Activated CD8-positive, alpha-beta memory T cell treated with anti-CD3 and anti-CD28 coated beads, Interleukin-2, amount 50 U/mL, for 48 hours (primary cell): ENCODE data around the gene RASL11A.
"Not testable (repeated sequence)": the region's sequence is repeated elsewhere in the genome, so short reads cannot be mapped to it uniquely, and the experiment has no call there.

Experiments
- DNase-seq: peaks from one replicate; pipeline ENCODE4 v3.0.0-alpha.2; 2020

The RASL11A gene, protein sequence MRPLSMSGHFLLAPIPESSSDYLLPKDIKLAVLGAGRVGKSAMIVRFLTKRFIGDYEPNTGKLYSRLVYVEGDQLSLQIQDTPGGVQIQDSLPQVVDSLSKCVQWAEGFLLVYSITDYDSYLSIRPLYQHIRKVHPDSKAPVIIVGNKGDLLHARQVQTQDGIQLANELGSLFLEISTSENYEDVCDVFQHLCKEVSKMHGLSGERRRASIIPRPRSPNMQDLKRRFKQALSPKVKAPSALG

DNA sequence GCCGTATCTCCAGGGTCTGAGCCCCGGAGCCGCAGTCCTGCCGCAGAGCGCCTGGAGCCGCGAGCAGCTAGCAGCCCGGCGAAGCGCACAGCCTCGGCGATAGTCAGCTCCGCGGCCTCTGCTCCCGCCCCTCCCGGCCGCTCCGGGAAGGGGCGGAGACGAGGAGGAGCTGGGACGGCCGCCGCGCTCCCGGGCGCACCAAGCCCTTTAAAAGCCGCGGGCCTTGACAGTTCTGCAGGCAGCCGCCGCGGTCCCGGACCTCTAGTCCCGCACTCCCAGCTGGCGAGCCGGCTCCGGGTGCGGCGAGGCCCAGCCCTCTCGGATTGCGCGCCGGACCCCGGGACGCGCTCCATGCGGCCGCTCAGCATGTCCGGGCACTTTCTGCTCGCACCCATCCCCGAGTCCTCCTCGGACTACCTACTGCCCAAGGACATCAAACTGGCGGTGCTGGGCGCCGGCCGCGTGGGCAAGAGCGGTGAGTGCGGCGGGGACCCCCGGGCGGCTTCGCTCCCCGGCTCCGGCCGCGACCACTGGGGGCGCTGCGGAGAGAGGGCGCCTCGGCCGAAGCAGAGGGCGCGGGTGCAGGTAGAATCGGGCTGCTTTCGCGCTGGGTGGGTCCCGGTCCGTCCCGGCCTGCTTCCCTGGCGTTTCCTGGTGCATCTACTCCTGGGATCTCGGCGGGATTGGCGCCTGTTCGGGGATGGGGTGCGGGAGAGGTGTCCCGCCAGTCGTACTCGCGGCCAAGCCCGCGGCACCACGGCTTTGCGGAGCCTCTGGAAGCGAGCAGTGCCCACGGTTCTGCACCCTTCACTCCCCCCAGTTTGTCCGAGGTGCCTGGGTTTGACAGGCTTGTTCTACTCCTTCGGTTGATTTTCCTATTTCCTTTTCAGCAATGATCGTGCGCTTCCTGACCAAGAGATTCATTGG, at the start of gene RASL11A:
TSS of gene RASL11A (plus strand) at position 237 of the 927 bp plus-strand sequence. CDS start at position 352, 115 bp downstream.
- DNase-seq: peak; percentile 92

DNA sequence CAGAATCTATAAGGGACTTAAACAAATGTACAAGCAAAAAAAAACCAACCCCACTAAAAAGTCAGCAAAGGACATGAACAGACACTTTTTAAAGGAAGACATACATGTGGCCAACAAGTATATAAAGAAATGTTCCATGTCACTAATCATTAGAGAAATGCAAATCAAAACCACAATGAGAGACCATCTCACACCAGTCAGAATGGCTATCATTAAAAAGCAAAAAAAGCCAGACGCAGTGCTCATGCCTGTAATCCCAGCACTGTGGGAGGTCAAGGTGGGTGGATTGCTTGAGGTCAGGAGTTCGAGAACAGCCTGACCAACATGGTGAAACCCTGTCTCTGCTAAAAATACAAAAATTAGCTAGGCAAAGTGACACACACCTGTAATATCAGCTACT, 48.5 kb upstream of the RASL11A start:
- DNase-seq: not testable (repeated sequence)

DNA sequence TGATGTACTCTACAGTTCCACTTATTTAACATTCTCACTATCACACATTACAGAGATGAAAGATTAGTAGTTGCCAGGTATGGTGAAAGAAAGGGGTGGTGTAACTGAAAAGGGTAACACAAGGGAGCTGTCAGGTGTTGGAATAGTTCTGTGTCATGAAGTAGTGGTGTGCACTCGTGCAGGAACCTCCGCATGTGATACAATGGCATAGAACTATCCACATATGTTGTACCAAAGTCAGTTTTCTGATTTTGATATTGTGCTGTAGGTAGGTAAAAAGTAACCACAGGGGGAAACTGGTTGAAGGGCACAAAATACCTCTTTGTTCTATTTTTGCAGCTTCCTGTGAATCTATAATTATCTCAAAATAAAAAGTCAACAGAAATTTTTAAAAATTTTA, 43.6 kb upstream of the RASL11A start:
- no peak for DNase-seq

DNA sequence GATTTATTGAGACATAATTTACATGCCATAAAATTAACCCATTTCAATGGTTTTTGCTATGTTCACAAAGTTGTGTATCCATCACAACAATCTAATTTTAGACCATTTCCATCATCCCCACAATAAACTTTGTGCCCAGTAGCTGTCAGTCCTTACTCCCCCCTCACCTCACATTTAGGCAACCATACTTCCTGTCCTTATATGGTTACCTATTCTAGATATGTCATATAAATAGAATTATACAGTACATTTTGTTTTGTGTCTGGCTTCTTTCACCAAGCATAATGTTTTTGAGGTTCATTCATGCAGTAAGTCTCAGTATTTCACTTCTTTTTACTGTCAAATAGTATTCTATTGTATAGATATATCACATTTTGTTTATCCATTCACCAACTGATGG, 42.5 kb upstream of the RASL11A start:
- no peak for DNase-seq

DNA sequence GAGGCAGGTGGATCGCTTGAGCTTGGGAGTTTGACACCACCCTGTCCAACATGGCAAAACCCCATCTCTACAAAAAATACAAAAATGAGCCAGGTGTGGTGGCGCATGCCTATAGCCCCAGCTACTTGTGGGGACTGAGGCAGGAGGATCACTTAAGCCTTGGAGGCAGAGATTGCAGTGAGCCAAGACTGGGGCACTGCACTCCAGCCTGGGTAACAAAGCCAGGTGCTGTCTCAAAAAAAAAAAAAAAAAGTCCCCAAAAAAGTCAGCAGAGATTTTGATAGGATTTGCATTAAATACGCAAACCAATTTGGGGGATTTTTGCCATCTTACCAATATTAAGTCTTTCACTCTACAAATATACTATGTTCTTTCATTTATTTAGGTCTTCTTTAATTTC, 41.0 kb upstream of the RASL11A start:
- no peak for DNase-seq

DNA sequence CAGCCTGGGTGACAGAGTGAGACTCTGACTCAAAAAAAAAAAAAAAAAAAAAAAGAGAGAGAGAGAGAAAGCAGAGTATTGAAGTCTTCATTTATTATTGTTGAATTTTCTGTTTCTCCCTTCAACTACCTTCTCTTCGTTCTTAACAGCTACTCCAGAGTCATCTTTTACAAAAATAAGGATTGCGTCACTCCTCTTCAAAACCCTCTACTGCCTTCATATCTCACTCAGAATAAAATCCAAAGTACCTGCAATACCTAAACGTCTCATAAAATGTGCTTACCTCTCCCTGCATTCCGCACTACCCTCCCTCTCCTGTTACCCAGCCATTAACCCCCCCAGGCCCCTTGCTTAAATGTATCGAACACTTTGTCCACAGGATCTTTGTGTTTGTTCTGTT, 36.7 kb upstream of the RASL11A start:
- no peak for DNase-seq

DNA sequence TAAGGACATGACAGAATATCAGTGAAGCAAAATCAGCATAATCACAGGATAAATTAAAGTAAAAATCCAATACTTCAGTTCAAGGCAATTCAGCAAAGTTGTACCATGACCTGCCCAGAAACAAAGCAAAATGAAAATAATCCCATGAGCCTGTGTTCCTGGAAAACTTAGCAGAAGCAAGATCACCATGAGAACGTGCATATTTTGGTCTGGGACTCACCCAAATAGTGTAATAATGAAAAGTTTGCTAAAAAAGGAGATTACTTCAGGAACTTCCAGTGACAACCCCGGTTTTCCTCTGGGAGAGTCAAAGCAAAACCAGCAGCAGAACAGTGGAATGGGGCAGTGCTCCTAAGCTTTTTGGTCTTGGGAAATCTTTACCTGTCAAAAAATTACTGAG, 34.2 kb upstream of the RASL11A start:
- DNase-seq: no peak

DNA sequence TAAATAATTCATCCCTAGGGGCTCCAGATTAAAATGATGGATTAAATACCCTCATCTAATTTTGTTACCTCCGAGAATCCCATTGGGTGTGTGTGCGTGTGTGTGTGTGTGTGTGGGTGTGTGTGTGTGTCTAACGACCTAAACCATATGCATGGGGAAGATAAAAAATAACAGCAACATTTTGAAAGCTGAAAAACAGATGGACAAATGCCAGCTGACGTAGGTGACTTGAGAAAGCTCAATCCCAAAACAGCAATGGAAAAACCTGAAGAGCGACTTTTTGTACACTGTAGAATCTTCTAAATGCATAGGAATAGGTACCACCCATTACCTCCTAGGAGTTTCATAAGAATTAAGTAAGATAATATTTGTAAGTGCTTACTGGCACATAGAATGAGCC, 27.9 kb upstream of the RASL11A start:
- DNase-seq: no peak

DNA sequence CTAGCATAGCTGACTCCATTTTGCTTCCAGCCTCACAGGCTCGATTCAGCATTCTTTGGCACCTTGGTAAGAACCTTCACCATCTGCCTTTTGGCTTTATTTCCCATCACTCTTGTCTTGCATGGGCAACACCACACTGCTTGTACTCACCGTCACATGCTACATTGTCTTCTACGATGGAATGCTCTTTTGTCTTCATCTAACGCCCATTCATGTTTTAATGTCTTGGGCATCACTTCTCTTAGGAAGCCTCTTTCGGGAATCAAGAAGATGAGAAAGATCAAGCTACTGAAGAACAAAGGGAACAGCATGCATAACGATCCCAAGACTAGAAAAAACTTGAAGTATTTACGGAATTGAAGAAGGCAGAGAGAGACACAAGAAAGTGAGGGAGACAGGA, 25.0 kb upstream of the RASL11A start:
- no peak for DNase-seq

DNA sequence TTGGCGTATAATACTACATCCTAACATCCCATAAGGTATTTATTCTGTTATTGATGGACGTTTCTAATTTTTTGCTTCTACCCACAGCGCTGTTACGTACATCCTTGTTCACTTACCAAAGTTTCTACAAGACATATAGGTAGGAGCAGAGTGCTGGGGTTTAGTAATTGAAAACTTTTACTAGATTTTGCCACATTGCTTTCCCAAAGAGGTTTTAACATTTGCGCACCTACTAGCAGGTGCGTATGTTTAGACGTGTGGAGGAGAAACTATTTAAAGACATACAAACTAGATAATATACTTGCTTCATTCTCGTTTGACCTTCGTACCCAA, 19.8 kb upstream of the RASL11A start:
- no peak for DNase-seq

DNA sequence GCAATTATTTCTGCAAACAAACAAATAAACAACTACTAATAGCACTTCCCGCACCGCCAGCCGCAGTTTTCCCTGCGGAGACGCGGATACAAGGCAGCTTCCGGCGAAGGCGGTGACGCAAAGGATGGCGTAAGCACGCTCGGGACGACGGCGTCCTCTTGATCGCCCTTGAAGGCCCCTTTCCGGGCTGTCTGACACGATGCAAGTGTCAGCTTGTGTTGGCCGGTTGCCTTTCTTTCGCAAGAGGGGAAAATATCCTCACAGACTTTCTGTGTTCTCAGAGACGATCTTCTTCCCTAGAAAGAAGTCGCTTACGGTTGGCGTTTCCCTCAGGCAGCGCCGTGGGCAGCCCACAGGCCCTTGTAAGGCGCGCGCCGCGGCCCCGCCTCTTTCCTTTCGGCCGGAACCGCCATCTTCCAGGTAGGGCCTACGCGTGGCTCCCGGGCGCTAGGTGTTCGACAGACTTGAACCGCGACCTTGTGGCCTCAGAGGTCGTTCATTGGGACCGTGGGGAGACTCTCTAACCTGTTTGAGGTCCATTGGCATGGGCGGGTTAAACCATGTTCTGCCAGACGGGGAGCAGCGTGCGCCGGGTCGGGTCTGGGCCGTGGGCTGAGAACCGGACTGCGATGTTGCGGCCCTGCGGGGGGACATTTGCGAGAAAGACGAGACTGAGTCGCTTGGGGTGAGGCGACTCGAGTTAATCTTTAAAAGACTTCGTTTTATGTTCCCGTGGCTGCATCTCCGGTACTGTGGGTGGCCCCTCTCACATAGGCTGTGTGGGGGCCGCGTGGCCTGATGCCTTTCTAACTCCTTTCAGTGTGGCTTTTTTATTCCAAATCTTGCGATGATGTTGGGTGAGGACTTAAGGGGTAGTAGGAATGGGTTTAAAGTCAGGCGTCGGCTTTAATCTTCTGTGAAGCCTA, 19.2 kb upstream of the RASL11A start, which contains the start of gene RPL21:
TSS of gene RPL21 (plus strand) at position 393 of the 926 bp plus-strand sequence. CDS start 2,219 bp downstream, outside the sequence.
- DNase-seq: peak; percentile 97

DNA sequence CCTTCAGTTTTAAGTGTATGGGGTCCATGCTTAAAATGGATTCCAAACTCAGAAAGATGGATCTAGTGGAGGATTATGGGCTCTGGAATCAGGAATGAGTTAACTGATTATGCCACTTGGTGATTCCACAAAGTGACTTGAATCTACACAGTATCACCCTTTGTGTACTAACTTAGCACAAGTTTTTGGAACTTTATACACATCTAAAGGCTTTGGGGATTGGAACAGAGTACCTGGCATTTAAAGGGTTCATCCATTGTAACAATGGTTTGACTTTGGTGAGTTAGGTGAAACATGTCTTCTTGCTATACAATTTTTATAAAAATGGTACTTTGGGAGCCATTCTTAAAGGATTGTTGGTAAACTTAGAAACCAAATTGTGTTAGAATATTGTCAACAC, 18.2 kb upstream of the RASL11A start:
- DNase-seq: no peak

DNA sequence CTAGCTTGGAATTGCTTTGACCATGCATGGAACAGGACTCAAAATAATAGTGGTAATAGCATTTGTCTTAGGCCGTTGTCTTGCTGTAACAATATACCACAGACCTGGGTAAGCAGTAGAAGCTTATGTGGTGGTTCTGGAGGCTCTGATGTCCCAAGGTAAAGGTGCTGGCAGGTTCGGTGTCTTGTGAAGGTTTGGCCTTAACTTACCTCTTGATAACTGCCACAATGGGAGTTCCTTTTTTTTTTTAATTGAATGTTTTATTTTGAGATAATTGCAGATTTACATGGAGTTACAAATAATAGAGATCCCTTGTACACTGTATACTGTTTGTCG, 13.4 kb upstream of the RASL11A start:
- no peak for DNase-seq

DNA sequence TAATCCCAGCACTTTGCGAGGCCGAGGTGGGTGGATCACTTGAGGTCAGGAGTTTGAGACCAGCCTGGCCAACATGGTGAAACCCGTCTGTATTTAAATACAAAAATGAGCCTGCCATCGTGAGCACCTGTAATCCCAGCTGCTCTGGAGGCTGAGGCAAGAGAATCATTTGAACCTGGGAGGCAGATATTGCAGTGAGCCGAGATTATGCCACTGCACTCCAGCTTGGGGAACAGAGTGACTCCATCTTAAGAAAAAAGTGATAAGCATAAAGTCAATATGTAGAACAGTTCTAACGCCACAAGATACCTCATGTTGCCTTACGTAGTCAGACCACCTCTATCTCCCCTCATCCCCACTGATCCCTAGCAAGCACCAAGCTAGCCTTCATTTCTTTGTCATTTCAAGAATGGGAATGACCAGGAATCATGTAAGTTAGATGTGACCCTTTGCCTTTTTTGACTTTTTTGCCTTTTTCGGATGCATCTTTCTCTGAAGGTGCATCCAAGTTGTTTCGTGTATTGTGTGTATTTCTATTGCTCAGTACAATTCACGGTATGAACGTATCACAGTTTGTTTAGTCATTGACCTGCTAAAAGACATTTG, 12.9 kb upstream of the RASL11A start:
- DNase-seq: no peak

DNA sequence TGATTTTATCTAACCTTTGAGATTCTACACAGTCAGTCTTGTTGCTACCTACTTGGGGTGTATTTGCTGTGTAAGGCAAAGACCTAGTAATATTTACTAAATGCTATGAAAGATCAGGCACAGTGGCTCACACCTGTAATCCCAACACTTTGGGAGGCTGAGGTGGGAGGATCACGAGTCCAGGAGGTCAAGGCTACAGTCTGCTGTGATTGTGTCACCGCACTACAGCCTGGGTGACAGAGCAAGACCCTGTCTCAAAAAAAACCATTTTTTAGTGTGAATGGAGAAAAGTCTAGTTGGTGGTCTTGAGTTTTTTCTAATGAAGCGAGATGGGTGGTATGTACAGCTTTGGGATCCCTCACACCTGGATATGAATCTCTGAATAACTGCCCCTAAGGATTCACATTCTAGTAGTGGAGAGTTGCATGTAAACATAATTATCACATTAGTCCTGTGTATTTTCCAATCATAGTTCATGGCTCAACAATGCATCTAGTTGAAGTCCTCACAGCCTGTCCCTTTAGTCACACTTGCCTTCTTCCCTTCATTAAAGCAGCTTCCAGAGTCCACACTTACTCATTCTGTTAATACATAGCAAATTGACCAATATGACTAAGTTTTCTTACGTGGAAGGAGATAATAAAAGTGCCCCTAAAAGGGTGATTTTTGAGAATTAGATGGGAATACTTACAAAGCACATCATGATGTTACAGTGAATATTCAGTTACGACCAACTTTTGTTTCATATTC, 11.8 kb upstream of the RASL11A start:
- no peak for DNase-seq

DNA sequence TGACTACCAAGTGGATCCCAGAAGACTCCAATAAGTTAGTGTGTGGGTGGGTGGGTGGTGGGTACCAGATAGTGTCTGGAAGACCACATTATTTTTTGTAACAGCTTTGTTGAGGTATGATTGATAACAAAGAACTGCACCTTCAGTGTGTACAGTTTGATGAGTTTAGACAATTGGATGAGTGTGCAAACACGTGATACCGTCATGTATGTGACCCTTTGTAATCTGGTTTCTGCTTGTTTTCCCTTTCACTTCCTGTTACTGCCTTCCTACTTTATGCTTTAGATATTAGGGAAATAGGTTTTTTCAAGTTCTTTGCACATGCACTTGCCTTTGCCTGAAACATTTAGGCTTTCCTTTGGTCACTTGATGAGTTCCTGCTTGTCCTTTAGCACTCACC, 10.8 kb upstream of the RASL11A start:
- DNase-seq: no peak

DNA sequence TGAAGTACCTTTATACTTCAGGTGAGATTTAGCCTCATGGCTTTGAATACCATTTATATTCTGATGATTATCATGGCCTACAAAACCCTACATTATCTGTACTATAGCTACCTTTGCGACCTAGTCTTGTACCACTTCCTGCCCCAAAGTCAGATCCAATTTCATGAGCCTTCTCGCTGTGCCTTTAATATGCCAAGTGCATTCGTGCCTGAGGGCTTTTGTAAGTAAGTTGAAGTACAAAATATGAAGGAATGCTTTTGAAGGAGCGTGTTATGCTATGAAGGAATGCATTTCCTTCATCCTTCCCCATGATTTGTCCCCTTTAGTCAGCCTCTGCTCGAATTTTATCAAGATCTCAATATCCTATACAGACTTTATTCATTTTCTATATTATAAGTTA, 9.2 kb upstream of the RASL11A start:
- DNase-seq: no peak

DNA sequence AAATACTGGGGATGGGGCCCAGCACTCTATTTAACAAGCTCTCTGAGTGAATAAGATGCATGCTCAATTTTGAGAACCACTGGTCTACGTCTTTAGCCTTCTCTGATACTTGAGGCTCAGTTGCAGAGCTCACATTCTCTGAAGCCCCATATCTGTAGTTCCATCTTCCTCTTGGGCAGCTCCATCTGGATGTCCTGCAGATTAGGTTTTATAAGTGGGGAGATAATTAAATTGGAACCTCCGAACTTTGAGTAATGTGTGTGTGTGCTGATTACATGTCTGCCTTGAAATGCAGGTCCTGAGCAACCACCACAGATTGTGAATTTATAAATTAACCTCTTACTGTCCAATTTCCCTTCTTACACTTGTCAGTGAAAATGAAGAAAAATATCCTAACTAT, 7.2 kb upstream of the RASL11A start:
- DNase-seq: no peak

DNA sequence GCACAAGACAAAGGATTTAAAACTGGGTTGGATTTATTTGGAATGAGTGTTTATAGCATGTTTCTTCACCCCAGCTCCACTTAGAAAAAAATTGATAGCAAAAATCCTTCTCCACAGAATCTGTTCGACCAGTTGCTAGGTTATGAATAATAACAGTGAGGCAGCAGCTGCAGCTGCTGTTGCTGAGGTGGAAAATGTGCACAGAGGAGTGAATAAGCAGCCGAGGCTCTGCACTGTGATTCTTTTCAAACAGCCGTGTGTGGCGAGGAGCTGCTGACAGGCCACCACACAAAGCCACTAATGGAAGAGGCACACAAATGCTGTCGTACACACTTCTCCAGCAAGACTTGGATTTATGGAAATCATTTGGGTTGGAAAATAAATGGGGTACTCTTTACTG, 6.4 kb upstream of the RASL11A start:
- no peak for DNase-seq

DNA sequence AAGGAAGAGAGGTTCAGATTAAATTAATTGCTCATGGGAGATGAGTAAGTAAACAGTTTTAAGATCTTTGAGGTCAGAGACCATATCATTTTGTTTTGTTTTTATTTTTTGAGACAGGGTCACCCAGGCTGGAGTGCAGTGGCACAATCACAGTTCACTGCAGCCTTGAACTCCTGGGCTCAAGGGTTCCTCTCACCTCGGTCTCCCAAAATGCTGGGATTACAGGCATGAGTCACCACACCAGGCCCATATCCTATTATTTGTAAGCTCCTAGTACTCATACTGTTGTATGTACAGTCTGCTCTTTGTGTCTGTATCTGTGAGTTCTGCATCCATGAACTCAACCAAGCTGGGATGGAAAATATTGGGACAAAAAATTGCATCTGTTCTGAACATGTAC, 6.0 kb upstream of the RASL11A start:
- no peak for DNase-seq

DNA sequence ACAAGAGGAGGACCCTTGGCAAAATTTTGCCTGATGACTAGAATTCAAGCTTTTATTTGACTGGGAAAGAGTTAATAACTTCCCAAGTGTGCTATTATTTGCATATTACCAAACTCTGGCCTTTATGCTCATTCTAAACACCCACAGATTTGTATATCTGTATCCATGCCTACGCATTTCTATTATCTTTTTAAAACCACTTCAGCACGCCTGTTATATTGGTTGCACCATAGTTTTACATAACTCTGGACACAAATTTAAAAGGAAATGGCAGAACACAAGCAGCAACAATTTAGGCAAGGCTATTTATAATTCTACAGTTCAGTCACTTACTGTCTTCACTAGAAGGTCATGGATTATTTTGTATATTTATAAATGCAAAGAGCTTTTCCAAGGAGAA, 3.7 kb upstream of the RASL11A start:
- no peak for DNase-seq

DNA sequence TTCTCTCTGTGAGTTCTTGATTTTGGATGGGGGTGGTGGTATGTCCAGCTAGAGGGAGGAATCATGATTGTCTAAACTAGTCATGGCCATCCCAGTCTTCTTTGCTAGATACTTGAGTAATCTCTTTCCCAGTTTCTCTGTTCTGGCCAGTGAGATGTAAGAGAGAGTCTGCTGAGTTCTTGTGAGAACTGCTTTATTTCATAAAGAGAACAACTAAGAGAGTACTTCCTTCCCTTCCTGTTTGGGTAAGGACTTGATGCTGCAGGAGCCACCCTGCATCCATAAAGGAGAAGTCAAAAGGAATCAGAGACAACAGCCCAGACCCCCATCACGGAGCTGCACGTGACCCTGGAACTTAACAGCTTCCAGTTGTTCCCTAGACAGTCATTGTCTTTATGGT, 3.0 kb upstream of the RASL11A start:
- no peak for DNase-seq
